HepG2 (cell line): ENCODE results near the gene CENPB. TPM values are rescaled to one million over a fixed set of nuclear protein-coding genes. Genes with fewer than 3 reads are reported as not detected.

Experiments
- CBX2 ChIP-seq, 2 experiments: fragments of 200-600 bp in 1 of 2; sonication (generic); formaldehyde crosslinking in 1 of 2; IDR thresholded peaks; 2 replicates each; pipeline versions ENCODE4 v1.7.0 to v1.8.1; 2018 to 2022; ENCODE audit warnings: low read depth in 2 of 2, low read length in 1 of 2, mild to moderate bottlenecking in 1 of 2, missing genetic modification reagents in 1 of 2
- ERF ChIP-seq: IDR thresholded peaks from 2 replicates; pipeline ENCODE4 v1.6.1; 2018; ENCODE audit warnings: missing biosample characterization, missing genetic modification reagents
- FOXK2 ChIP-seq: fragments of 450-650 bp; IDR thresholded peaks from 2 replicates; pipeline ENCODE4 v1.6.1; 2016
- PTBP1 ChIP-seq: fragments of 200-400 bp; formaldehyde crosslinking; IDR thresholded peaks from 2 replicates; pipeline ENCODE4 v1.6.1; 2018; ENCODE audit warnings: low read length, low read depth; ENCODE audit not compliant: poor library complexity, severe bottlenecking
- ZNF207 ChIP-seq: fragments of 450-650 bp; IDR thresholded peaks from 2 replicates; pipeline ENCODE4 v1.6.1; 2016; ENCODE audit warnings: antibody characterized with exemption, borderline replicate concordance
- ZNF230 ChIP-seq: sonication (generic); formaldehyde crosslinking; IDR thresholded peaks from 2 replicates; pipeline ENCODE4 v1.4.0; 2020; ENCODE audit warnings: mild to moderate bottlenecking, missing genetic modification reagents
- ZNF274 ChIP-seq: sonication (generic); formaldehyde crosslinking; IDR thresholded peaks from 2 replicates; pipeline ENCODE4 v1.5.1; 2020; ENCODE audit warnings: mild to moderate bottlenecking, missing genetic modification reagents
- ZNF614 ChIP-seq: IDR thresholded peaks from 2 replicates; pipeline ENCODE4 v1.6.1; 2018; ENCODE audit warnings: missing biosample characterization, missing genetic modification reagents, inconsistent platforms, borderline replicate concordance
- ZNF709 ChIP-seq: sonication (generic); formaldehyde crosslinking; IDR thresholded peaks from 2 replicates; pipeline ENCODE4 v1.5.0; 2020; ENCODE audit warnings: mild to moderate bottlenecking, missing genetic modification reagents
- ZNF746 ChIP-seq: sonication (generic); formaldehyde crosslinking; IDR thresholded peaks from 2 replicates; pipeline ENCODE4 v1.8.0; 2022; ENCODE audit warnings: mild to moderate bottlenecking, missing genetic modification reagents
- polyA plus RNA-seq, 8 experiments: library from polyadenylated mRNA; depleted of rRNA in 3 of 8; stranded (reverse) in 7 of 8; unstranded in 1 of 8; fragments of >200 nt; fragmentation: Illumina TruSeq in 4 of 8; extraction: Trizol in 4 of 8; gene quantifications; 2 replicates each; pipeline versions ENCODE4 v1.2.1 to v1.2.3, GENCODE V29; 2011 to 2016; ENCODE audit warnings: low read depth in 4 of 8, missing spikeins in 1 of 8, mixed read lengths in 1 of 8; ENCODE audit not compliant: insufficient read depth in 1 of 8
- total RNA-seq, 5 experiments: library from RNA; depleted of rRNA; stranded (reverse); fragments of >200 nt; fragmentation: Illumina TruSeq; extraction: Trizol; gene quantifications; 2 replicates each; pipeline ENCODE4 v1.2.3, GENCODE V29; 2016; ENCODE audit warnings: low read depth in 1 of 5
- TF ChIP-seq, protein P1 (sequence below): sonication (generic); formaldehyde crosslinking; IDR thresholded peaks from one replicate; pipeline ENCODE4 v1.5.1; 2020; ENCODE audit warnings: mild to moderate bottlenecking, missing genetic modification reagents; ENCODE audit errors: not compliant biosample characterization
- TF ChIP-seq, protein P2 (sequence below): sonication (generic); formaldehyde crosslinking; conservative IDR thresholded peaks from 2 replicates; pipeline ENCODE4 v1.8.0; 2022; ENCODE audit warnings: mild to moderate bottlenecking, moderate library complexity, missing genetic modification reagents
- TF ChIP-seq, protein P3 (sequence below): sonication (generic); formaldehyde crosslinking; IDR thresholded peaks from 2 replicates; pipeline ENCODE4 v1.5.0; 2020; ENCODE audit warnings: missing genetic modification reagents
- TF ChIP-seq, protein P4 (sequence below): sonication (generic); formaldehyde crosslinking; IDR thresholded peaks from 2 replicates; pipeline ENCODE4 v1.8.1; 2023; ENCODE audit warnings: missing genetic modification reagents, inconsistent platforms, borderline replicate concordance

CENPB gene
- total and polyA plus RNA-seq, 2 of the 13 experiments (the other 11 are each of a cell fraction or from before 2014, with no cell fraction given) = 10.4 to 54.5 TPM

DNA sequence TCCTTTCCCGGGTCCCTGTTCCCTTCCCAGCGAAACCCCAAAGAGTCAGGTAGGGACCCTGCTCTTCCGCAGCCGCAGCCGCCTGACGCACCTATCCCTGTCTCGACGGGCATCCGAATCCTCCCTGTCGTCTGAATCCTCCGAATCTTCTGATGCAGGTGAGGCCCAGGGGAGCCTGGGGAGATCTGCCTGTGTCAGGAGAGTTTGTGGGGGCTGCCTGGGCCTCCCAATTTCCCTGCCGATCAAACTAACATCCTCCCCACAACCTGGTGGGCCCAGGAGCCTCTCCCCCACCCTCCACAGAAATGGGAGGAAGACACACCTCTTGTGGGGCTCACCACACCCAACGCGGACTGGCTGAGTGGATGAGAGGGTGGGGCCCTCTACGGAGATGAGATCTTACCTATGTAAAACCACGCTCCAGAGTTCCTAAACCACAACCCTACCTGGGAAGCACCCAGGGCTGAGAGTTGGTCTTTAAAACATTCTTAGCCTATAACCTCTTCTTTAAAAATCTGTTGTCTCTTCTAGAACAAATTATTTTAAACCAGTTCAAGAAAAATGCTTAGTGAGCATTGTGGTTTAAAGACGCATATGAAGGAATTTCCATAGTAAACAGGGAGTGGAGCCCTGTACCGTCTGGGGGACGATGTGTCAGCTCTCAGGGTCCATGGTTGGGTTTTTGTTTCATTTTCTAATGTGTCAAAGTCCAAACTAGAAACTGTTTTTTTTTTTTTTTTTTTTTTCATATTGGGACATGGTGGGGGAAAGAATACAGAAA lies 11.2 kb upstream of the CENPB start (continued):
- TF ChIP-seq, protein P1, sequence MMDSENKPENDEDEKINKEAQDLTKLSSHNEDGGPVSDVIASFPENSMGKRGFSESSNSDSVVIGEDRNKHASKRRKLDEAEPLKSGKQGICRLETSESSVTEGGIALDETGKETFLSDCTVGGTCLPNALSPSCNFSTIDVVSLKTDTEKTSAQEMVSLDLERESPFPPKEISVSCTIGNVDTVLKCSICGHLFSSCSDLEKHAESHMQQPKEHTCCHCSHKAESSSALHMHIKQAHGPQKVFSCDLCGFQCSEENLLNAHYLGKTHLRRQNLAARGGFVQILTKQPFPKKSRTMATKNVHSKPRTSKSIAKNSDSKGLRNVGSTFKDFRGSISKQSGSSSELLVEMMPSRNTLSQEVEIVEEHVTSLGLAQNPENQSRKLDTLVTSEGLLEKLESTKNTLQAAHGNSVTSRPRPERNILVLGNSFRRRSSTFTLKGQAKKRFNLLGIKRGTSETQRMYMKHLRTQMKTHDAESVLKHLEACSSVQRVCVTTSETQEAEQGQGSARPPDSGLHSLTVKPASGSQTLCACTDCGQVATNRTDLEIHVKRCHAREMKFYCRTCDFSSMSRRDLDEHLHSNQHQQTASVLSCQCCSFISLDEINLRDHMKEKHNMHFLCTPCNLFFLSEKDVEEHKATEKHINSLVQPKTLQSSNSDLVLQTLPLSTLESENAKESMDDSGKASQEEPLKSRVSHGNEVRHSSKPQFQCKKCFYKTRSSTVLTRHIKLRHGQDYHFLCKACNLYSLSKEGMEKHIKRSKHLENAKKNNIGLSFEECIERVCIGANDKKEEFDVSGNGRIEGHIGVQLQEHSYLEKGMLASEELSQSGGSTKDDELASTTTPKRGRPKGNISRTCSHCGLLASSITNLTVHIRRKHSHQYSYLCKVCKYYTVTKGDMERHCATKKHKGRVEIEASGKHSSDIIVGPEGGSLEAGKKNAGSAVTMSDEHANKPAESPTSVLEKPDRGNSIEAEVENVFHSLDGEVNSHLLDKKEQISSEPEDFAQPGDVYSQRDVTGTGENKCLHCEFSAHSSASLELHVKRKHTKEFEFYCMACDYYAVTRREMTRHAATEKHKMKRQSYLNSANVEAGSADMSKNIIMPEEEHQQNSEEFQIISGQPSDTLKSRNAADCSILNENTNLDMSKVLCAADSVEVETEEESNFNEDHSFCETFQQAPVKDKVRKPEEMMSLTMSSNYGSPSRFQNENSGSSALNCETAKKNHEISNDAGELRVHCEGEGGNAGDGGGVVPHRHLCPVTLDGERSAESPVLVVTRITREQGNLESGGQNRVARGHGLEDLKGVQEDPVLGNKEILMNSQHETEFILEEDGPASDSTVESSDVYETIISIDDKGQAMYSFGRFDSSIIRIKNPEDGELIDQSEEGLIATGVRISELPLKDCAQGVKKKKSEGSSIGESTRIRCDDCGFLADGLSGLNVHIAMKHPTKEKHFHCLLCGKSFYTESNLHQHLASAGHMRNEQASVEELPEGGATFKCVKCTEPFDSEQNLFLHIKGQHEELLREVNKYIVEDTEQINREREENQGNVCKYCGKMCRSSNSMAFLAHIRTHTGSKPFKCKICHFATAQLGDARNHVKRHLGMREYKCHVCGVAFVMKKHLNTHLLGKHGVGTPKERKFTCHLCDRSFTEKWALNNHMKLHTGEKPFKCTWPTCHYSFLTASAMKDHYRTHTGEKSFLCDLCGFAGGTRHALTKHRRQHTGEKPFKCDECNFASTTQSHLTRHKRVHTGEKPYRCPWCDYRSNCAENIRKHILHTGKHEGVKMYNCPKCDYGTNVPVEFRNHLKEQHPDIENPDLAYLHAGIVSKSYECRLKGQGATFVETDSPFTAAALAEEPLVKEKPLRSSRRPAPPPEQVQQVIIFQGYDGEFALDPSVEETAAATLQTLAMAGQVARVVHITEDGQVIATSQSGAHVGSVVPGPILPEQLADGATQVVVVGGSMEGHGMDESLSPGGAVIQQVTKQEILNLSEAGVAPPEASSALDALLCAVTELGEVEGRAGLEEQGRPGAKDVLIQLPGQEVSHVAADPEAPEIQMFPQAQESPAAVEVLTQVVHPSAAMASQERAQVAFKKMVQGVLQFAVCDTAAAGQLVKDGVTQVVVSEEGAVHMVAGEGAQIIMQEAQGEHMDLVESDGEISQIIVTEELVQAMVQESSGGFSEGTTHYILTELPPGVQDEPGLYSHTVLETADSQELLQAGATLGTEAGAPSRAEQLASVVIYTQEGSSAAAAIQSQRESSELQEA (CRISPR knock-in tag) = no peak
- TF ChIP-seq FOXK2 = peak; percentile 94
- no peak for TF ChIP-seq ZNF746
- no peak for TF ChIP-seq ZNF614 (CRISPR knock-in tag)
- TF ChIP-seq, protein P2, sequence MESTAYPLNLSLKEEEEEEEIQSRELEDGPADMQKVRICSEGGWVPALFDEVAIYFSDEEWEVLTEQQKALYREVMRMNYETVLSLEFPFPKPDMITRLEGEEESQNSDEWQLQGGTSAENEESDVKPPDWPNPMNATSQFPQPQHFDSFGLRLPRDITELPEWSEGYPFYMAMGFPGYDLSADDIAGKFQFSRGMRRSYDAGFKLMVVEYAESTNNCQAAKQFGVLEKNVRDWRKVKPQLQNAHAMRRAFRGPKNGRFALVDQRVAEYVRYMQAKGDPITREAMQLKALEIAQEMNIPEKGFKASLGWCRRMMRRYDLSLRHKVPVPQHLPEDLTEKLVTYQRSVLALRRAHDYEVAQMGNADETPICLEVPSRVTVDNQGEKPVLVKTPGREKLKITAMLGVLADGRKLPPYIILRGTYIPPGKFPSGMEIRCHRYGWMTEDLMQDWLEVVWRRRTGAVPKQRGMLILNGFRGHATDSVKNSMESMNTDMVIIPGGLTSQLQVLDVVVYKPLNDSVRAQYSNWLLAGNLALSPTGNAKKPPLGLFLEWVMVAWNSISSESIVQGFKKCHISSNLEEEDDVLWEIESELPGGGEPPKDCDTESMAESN = 0 out of 2 replicates have a peak, but pooled peaks have one; percentile 21
- no peak for TF ChIP-seq ZNF207
- TF ChIP-seq, protein P3, sequence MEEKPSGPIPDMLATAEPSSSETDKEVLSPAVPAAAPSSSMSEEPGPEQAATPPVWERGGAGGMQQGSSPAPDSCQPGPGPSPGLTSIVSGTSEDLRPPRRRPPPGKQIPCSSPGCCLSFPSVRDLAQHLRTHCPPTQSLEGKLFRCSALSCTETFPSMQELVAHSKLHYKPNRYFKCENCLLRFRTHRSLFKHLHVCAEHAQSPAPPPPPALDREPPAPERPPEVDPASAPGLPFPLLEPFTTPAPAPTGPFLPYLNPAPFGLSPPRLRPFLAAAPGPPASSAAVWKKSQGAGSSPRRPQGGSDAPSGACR = 0 out of 2 replicates have a peak, but pooled peaks have one; percentile 29
- no peak for TF ChIP-seq ZNF274 (CRISPR knock-in tag)
- no peak for TF ChIP-seq ERF (CRISPR knock-in tag)
- TF ChIP-seq ZNF230 (CRISPR knock-in tag) = 0 out of 2 replicates have a peak, but pooled peaks have one; percentile 19
- TF ChIP-seq ZNF709 (CRISPR knock-in tag) = no peak
- TF ChIP-seq PTBP1 = peak; percentile 74
- TF ChIP-seq, protein P4, sequence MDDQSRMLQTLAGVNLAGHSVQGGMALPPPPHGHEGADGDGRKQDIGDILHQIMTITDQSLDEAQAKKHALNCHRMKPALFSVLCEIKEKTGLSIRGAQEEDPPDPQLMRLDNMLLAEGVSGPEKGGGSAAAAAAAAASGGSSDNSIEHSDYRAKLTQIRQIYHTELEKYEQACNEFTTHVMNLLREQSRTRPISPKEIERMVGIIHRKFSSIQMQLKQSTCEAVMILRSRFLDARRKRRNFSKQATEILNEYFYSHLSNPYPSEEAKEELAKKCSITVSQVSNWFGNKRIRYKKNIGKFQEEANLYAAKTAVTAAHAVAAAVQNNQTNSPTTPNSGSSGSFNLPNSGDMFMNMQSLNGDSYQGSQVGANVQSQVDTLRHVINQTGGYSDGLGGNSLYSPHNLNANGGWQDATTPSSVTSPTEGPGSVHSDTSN = no peak
- no peak for TF ChIP-seq CBX2 (IDR thresholded peaks at IDR 0.05; ENCODE audit: low read depth, low read length)
- no peak for TF ChIP-seq CBX2 (CRISPR knock-in tag; IDR thresholded peaks at IDR 0.05; ENCODE audit: low read depth)
